A204.1 (cell line): ENCODE measurements around the gene MAP3K14.
"Not testable (repeated sequence)": the region's sequence is repeated elsewhere in the genome, so short reads cannot be mapped to it uniquely, and the experiment has no call there.

ENCODE experiments used
- FAIRE-seq: peaks from 2 replicates; lab custom pipeline; 2012; peaks lifted over from hg19 to GRCh38; lab: Jason Lieb, UNC

MAP3K14 gene

GRCh38 chr17:45257115-45257514, 59.7 kb downstream of the MAP3K14 start:
- FAIRE-seq, result no peak

- no peak for FAIRE-seq
Observed at GRCh38 chr17:45256114-45256966, 60.5 kb downstream of the MAP3K14 start.

- FAIRE-seq, result no peak
Observed at GRCh38 chr17:45255358-45255757, 61.5 kb downstream of the MAP3K14 start.

GRCh38 chr17:45253879-45254278, 62.9 kb downstream of the MAP3K14 start:
- FAIRE-seq, result no peak

- not testable (repeated sequence) for FAIRE-seq
Observed at GRCh38 chr17:45253237-45253636, 63.6 kb downstream of the MAP3K14 start.

- FAIRE-seq, result no peak
Observed at GRCh38 chr17:45251931-45252330, 64.9 kb downstream of the MAP3K14 start.

GRCh38 chr17:45248132-45248957, 68.5 kb downstream of the MAP3K14 start:
- no peak for FAIRE-seq

GRCh38 chr17:45247429-45248131, 69.2 kb downstream of the MAP3K14 start:
- FAIRE-seq, result peak; percentile 91

- FAIRE-seq, result no peak
Observed at GRCh38 chr17:45246861-45247428, 69.9 kb downstream of the MAP3K14 start.

- no peak for FAIRE-seq
Observed at GRCh38 chr17:45246338-45246737, 70.5 kb downstream of the MAP3K14 start.

GRCh38 chr17:45244725-45245656, 71.8 kb downstream of the MAP3K14 start:
- no peak for FAIRE-seq

GRCh38 chr17:45243750-45244149, 73.1 kb downstream of the MAP3K14 start:
- no peak for FAIRE-seq

- FAIRE-seq, result no peak
Observed at GRCh38 chr17:45242029-45242414, 74.8 kb downstream of the MAP3K14 start.

- no peak for FAIRE-seq
Observed at GRCh38 chr17:45241328-45242028, 75.3 kb downstream of the MAP3K14 start.

GRCh38 chr17:45240905-45241327, 75.9 kb downstream of the MAP3K14 start:
- FAIRE-seq, result no peak

GRCh38 chr17:45238155-45238774, 78.6 kb downstream of the MAP3K14 start:
- FAIRE-seq, result no peak

- FAIRE-seq, result no peak
Observed at GRCh38 chr17:45237686-45238085, 79.1 kb downstream of the MAP3K14 start.

GRCh38 chr17:45236282-45236606, 80.6 kb downstream of the MAP3K14 start:
- no peak for FAIRE-seq

GRCh38 chr17:45235416-45236281, 81.2 kb downstream of the MAP3K14 start:
- FAIRE-seq, result no peak
